Measurements from ENCODE around the gene GOLGA3. TPM values are rescaled to one million over a fixed set of nuclear protein-coding genes. Genes with fewer than 3 reads are reported as not detected.
"Not testable (repeated sequence)": the region's sequence is repeated elsewhere in the genome, so short reads cannot be mapped to it uniquely, and the experiment has no call there.

Gene GOLGA3
- total and polyA plus RNA-seq, 8 donors, result 12.6 to 44.5 (median 30.2) TPM

DNA sequence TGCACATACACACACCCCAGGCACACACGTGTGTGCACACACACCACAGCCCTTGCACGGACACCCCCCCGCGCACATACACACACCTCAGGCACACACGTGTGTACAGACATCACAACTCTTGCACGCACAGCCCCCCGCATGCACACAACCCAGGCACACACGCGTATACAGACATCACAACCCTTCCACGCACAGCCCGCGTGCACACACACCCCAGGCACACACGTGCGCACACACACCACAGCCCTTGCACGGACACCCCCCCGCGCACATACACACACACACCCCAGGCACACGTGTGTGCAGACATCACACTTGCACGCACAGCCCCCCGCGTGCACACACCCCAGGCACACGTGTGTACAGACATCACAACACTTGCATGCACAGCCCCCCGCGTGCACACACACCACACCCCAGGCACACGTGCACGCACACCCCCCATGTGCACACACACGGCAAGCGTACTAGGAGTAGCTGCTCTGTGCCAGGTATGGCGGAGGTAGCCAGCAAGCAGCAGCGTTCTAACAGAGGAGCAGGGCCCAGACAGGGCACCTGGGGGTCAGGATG lies 48.8 kb downstream of the GOLGA3 start:
- ATAC-seq (no peak), FAIRE-seq (no peak), DNase-seq (no peak)
- intact Hi-C loops (cut with DNase I), result no loop called here
- Histone ChIP-seq H3K27ac (no peak overlapping the region), H3K36me3 (peaks cover 4 to 72% (median 34%) of the 10 kb centered on the region in 3 donors), H3K9me3 (no peaks in the 10 kb centered on the region), H3K4me3 (no peak overlapping the region), H3K27me3 (no peaks in the 10 kb centered on the region), H3K4me1 (no peaks in the 10 kb centered on the region)
- TF ChIP-seq, protein P1, sequence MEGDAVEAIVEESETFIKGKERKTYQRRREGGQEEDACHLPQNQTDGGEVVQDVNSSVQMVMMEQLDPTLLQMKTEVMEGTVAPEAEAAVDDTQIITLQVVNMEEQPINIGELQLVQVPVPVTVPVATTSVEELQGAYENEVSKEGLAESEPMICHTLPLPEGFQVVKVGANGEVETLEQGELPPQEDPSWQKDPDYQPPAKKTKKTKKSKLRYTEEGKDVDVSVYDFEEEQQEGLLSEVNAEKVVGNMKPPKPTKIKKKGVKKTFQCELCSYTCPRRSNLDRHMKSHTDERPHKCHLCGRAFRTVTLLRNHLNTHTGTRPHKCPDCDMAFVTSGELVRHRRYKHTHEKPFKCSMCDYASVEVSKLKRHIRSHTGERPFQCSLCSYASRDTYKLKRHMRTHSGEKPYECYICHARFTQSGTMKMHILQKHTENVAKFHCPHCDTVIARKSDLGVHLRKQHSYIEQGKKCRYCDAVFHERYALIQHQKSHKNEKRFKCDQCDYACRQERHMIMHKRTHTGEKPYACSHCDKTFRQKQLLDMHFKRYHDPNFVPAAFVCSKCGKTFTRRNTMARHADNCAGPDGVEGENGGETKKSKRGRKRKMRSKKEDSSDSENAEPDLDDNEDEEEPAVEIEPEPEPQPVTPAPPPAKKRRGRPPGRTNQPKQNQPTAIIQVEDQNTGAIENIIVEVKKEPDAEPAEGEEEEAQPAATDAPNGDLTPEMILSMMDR (IDR thresholded peaks at IDR 0.05), result no peak
- 95% methylated on average over 30 of the region's 30 CpGs for WGBS, 2 donors

DNA sequence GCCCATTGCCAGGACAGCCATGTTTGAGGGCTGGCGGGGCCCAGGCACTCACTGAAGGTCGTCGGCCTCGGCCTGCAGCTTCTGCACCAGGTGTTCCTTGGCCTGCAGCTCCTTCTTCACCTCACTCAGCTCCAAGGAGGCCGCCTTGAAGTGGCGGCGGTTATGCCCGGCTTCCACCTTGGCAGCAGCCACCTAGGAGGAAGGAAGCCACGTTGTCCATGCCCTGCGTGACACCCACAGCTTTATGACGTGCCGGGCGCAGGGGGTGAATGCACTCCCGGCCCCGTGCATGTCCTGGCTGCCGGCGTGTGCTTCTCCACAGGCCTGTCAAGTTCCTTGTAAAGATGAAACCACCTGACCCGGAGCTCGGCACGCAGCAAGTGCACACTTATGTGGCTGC lies 51.1 kb downstream of the GOLGA3 start:
- ATAC-seq, result no peak
- TF ChIP-seq, protein P1 (IDR thresholded peaks at IDR 0.05), result no peak
- no peak overlapping the region for H3K27ac ChIP-seq
- DNase-seq, result no peak
- H3K4me1 ChIP-seq, result no peaks in the 10 kb centered on the region
- intact Hi-C loops (cut with DNase I), result no loop called here
- peaks cover 4 to 70% (median 38%) of the 10 kb centered on the region in 3 donors for H3K36me3 ChIP-seq
- no peaks in the 10 kb centered on the region for H3K27me3 ChIP-seq
- WGBS, 2 donors, result 88 to 90% methylated on average over 17 to 20 of the region's 20 CpGs
- H3K4me3 ChIP-seq, result no peak overlapping the region
- H3K9me3 ChIP-seq, result no peaks in the 10 kb centered on the region
- no peak for FAIRE-seq

DNA sequence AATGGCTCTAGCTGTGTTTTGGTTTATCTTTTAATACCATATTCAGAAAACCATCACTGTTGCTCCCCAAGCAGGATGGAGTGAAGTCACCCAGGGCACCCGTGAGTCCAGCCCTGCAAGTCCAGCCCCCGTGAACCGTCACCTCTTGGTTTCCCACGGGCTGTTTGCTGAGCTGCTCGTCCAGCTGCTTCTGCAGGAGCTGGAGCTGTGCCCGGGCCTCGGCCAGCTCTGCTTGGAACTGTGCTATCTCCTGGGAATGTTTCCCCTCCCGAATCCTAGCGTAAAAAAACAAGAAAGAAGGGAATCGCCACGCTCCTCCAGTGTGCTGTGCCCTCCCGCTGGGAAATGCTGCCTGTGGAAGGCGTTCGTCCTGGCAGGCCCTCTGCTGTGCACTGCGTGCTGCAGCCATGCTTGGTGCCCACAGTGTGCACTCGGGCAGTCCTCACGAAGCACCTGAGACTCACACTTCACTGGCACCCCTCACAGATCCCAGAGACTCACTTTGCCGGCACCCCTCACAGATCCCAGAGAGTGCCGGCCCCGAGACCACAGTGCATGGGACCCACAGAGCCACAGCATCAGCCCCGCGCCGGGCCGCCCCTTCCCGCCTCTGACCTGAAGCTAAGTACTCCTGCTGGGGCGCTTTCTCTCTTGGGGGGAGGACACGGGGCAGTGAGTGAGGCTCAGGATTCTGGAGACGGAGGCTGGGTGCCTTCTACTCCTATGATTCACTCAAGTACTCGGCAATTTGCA lies 51.7 kb downstream of the GOLGA3 start:
- intact Hi-C loops (cut with DNase I), result no loop called here
- H3K4me3 ChIP-seq, result no peak overlapping the region
- TF ChIP-seq, protein P1 (IDR thresholded peaks at IDR 0.05), result no peak
- FAIRE-seq, result no peak
- peak; percentile 10 to 45 (median 40) for ATAC-seq
- no peaks in the 10 kb centered on the region for H3K27me3 ChIP-seq
- 70 to 73% methylated on average over 29 of the region's 29 CpGs for WGBS, 2 donors
- H3K4me1 ChIP-seq, result no peaks in the 10 kb centered on the region
- no peaks in the 10 kb centered on the region for H3K9me3 ChIP-seq
- no peak for DNase-seq
- no peak overlapping the region for H3K27ac ChIP-seq
- H3K36me3 ChIP-seq, result peaks cover 2 to 68% (median 38%) of the 10 kb centered on the region in 3 donors

DNA sequence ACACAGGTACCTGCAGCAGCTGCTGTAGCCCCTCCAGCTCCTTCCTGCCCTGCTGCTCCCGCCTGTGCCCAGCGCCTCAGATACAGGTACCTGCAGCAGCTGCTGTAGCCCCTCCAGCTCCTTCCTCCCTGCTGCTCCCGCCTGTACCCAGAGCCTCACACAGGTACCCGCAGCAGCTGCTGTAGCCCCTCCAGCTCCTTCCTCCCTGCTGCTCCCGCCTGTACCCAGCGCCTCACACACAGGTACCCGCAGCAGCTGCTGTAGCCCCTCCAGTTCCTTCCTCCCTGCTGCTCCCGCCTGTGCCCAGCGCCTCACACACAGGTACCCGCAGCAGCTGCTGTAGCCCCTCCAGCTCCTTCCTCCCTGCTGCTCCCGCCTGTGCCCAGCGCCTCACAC lies 52.4 kb downstream of the GOLGA3 start:
- H3K27me3 ChIP-seq; ATAC-seq; H3K4me1 ChIP-seq; FAIRE-seq; H3K27ac ChIP-seq; H3K9me3 ChIP-seq; H3K4me3 ChIP-seq; intact Hi-C loops (cut with DNase I); DNase-seq: not testable (repeated sequence)
- peaks cover 0 to 68% (median 46%) of the 10 kb centered on the region in 3 donors for H3K36me3 ChIP-seq
- WGBS, 2 donors, result 82 to 85% methylated on average over 11 to 12 of the region's 12 CpGs

DNA sequence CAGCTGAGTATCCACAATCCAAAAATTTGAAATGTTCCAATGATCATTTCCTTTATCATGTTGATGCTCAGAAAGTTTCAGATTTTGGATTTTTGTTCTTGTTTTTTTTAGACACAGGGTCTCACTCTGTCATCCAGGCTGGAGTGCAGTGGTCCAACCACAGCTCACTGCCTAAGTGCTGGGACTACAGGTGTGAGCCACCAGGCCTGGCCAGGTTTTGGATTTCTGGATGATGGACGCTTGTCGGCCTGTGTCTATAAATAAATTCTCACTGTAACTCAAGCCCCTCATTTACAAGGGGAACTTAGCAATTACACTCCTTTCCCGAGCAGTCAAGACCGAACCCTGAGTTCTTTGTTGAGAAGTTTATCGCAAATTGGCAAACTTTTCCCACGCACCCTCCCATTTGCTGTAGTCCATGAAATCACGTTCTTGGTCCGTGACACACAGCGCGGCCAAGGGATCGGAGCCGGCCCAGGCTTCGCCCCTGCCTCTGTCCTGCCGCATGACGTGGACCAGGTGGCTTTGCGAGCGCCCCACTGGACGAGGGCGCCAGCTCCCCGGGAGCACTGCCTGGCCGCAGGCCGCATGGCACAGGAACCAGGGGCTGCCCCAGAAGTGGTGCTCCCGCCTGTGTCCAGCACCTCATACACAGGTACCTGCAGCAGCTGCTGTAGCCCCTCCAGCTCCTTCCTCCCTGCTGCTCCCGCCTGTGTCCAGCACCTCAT lies 53.0 kb downstream of the GOLGA3 start:
- Histone ChIP-seq H3K27ac (no peak overlapping the region), H3K36me3 (peaks cover 0 to 66% (median 41%) of the 10 kb centered on the region in 3 donors), H3K9me3 (no peaks in the 10 kb centered on the region), H3K27me3 (no peaks in the 10 kb centered on the region), H3K4me1 (no peaks in the 10 kb centered on the region), H3K4me3 (no peak overlapping the region)
- intact Hi-C loops (cut with DNase I), result no loop called here
- ATAC-seq (no peak), FAIRE-seq (no peak), DNase-seq (no peak)
- WGBS, 2 donors, result 96 to 98% methylated on average over 22 to 23 of the region's 24 CpGs
- TF ChIP-seq, protein P1 (IDR thresholded peaks at IDR 0.05), result no peak

All from pancreas (tissue), 10 donors.